ENCODE measurements around the gene USP40.

USP40 gene

GRCh38 chr2:233430651-233431050 is 135.9 kb downstream of the USP40 start:
- Histone ChIP-seq H2AFZ (no peak overlapping the region), H3K9ac (no peak overlapping the region), H3K27ac (no peak overlapping the region), H3K79me2 (peaks cover 7% of the 10 kb centered on the region), H3K4me1 (no peaks in the 10 kb centered on the region), H3K9me3 (ENCODE audit: control insufficient read depth, low read length) (no peaks in the 10 kb centered on the region), H3K27me3 (ENCODE audit: control insufficient read depth, insufficient read depth, low read length) (no peaks in the 10 kb centered on the region), H3K36me3 (ENCODE audit: control insufficient read depth, insufficient read depth, low read length) (no peaks in the 10 kb centered on the region), H3K4me3 (ENCODE audit: low read depth, low read length) (no peak overlapping the region), H3K4me2 (ENCODE audit: low read length) (no peak overlapping the region)
- no peak for TF ChIP-seq CTCF (IDR thresholded peaks at IDR 0.05)

GRCh38 chr2:233430081-233430480 is 136.5 kb downstream of the USP40 start:
- no peaks in the 10 kb centered on the region for H3K9me3 ChIP-seq (ENCODE audit: control insufficient read depth, low read length)
- no peak overlapping the region for H3K9ac ChIP-seq
- no peak overlapping the region for H3K4me2 ChIP-seq (ENCODE audit: low read length)
- no peaks in the 10 kb centered on the region for H3K4me1 ChIP-seq
- no peak overlapping the region for H3K27ac ChIP-seq
- peaks cover 7% of the 10 kb centered on the region for H3K79me2 ChIP-seq
- H3K27me3 ChIP-seq (ENCODE audit: control insufficient read depth, insufficient read depth, low read length), result no peaks in the 10 kb centered on the region
- no peaks in the 10 kb centered on the region for H3K36me3 ChIP-seq (ENCODE audit: control insufficient read depth, insufficient read depth, low read length)
- no peak for TF ChIP-seq CTCF (IDR thresholded peaks at IDR 0.05)
- no peak overlapping the region for H3K4me3 ChIP-seq (ENCODE audit: low read depth, low read length)
- no peak overlapping the region for H2AFZ ChIP-seq

GRCh38 chr2:233429175-233429897 is 137.2 kb downstream of the USP40 start:
- no peak for TF ChIP-seq CTCF (IDR thresholded peaks at IDR 0.05)
- H3K79me2 ChIP-seq, result peaks cover 7% of the 10 kb centered on the region
- H3K4me1 ChIP-seq, result no peaks in the 10 kb centered on the region
- H3K9ac ChIP-seq, result no peak overlapping the region
- H3K27ac ChIP-seq, result no peak overlapping the region
- no peaks in the 10 kb centered on the region for H3K9me3 ChIP-seq (ENCODE audit: control insufficient read depth, low read length)
- no peaks in the 10 kb centered on the region for H3K36me3 ChIP-seq (ENCODE audit: control insufficient read depth, insufficient read depth, low read length)
- H2AFZ ChIP-seq, result no peak overlapping the region
- no peak overlapping the region for H3K4me2 ChIP-seq (ENCODE audit: low read length)
- H3K4me3 ChIP-seq (ENCODE audit: low read depth, low read length), result no peak overlapping the region
- no peaks in the 10 kb centered on the region for H3K27me3 ChIP-seq (ENCODE audit: control insufficient read depth, insufficient read depth, low read length)

- Histone ChIP-seq H3K4me1 (no peaks in the 10 kb centered on the region), H3K79me2 (peaks cover 14% of the 10 kb centered on the region), H3K36me3 (ENCODE audit: control insufficient read depth, insufficient read depth, low read length) (no peaks in the 10 kb centered on the region), H2AFZ (no peak overlapping the region), H3K27me3 (ENCODE audit: control insufficient read depth, insufficient read depth, low read length) (no peaks in the 10 kb centered on the region), H3K27ac (no peak overlapping the region), H3K4me3 (ENCODE audit: low read depth, low read length) (no peak overlapping the region), H3K9ac (no peak overlapping the region), H3K4me2 (ENCODE audit: low read length) (no peak overlapping the region), H3K9me3 (ENCODE audit: control insufficient read depth, low read length) (no peaks in the 10 kb centered on the region)
- TF ChIP-seq CTCF (IDR thresholded peaks at IDR 0.05), result no peak
Observed at GRCh38 chr2:233428438-233428837, 138.1 kb downstream of the USP40 start.

GRCh38 chr2:233428008-233428407 is 138.6 kb downstream of the USP40 start:
- TF ChIP-seq CTCF (IDR thresholded peaks at IDR 0.05), result no peak
- Histone ChIP-seq H3K27ac (no peak overlapping the region), H3K9me3 (ENCODE audit: control insufficient read depth, low read length) (no peaks in the 10 kb centered on the region), H3K4me2 (ENCODE audit: low read length) (no peak overlapping the region), H3K9ac (no peak overlapping the region), H3K36me3 (ENCODE audit: control insufficient read depth, insufficient read depth, low read length) (no peaks in the 10 kb centered on the region), H3K27me3 (ENCODE audit: control insufficient read depth, insufficient read depth, low read length) (no peaks in the 10 kb centered on the region), H3K4me1 (no peaks in the 10 kb centered on the region), H3K79me2 (peaks cover 16% of the 10 kb centered on the region), H3K4me3 (ENCODE audit: low read depth, low read length) (no peak overlapping the region), H2AFZ (no peak overlapping the region)
